HCT116 (cell line): ENCODE measurements around the gene MSI2.

Experiments
- EZH2phosphoT487 ChIP-seq: fragments of 200-600 bp; IDR thresholded peaks from 2 replicates; pipeline ENCODE4 v1.6.1; 2018; ENCODE audit warnings: antibody characterized with exemption, borderline replicate concordance
- POLR2AphosphoS5 ChIP-seq: IDR thresholded peaks from 2 replicates; pipeline ENCODE4 v1.6.1; 2011; ENCODE audit warnings: mild to moderate bottlenecking, low read depth, low read length, moderate library complexity
- REST ChIP-seq: IDR thresholded peaks from 2 replicates; pipeline ENCODE4 v1.6.1; 2012; ENCODE audit warnings: low read depth
- ZFX ChIP-seq: fragments of 450-650 bp; IDR thresholded peaks from 2 replicates; pipeline ENCODE4 v1.6.1; 2017
- TF ChIP-seq, protein P1 (sequence below), 3 experiments: fragments of 200-600 bp in 1 of 3; sonication (generic) in 1 of 3; IDR thresholded peaks in 2 of 3; conservative IDR thresholded peaks in 1 of 3; 2 replicates each; pipeline ENCODE4 v1.5.1; 2012 to 2017; ENCODE audit warnings: low read depth in 2 of 3, low read length in 2 of 3, antibody characterized with exemption in 1 of 3, borderline replicate concordance in 1 of 3, control low read depth in 1 of 3, mild to moderate bottlenecking in 1 of 3, mixed read lengths in 1 of 3, mixed run types in 1 of 3, moderate library complexity in 1 of 3; ENCODE audit not compliant: insufficient read depth in 1 of 3
- TF ChIP-seq, protein P2 (sequence below): IDR thresholded peaks from 2 replicates; pipeline ENCODE4 v1.6.1; 2012

GRCh38 chr17:57639381-57639780 is 383.1 kb downstream of the MSI2 start:
- no peak for TF ChIP-seq REST
- TF ChIP-seq, protein P1, sequence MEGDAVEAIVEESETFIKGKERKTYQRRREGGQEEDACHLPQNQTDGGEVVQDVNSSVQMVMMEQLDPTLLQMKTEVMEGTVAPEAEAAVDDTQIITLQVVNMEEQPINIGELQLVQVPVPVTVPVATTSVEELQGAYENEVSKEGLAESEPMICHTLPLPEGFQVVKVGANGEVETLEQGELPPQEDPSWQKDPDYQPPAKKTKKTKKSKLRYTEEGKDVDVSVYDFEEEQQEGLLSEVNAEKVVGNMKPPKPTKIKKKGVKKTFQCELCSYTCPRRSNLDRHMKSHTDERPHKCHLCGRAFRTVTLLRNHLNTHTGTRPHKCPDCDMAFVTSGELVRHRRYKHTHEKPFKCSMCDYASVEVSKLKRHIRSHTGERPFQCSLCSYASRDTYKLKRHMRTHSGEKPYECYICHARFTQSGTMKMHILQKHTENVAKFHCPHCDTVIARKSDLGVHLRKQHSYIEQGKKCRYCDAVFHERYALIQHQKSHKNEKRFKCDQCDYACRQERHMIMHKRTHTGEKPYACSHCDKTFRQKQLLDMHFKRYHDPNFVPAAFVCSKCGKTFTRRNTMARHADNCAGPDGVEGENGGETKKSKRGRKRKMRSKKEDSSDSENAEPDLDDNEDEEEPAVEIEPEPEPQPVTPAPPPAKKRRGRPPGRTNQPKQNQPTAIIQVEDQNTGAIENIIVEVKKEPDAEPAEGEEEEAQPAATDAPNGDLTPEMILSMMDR (IDR thresholded peaks at IDR 0.05 in 2 of 3, conservative IDR thresholded peaks at IDR 0.05 in 1 of 3; ENCODE audit: borderline replicate concordance in 1 of 3, insufficient read depth in 1 of 3, low read depth in 2 of 3, low read length in 2 of 3): no peak
- TF ChIP-seq ZFX: 0 out of 2 replicates have a peak, but pooled peaks have one; percentile 5
- TF ChIP-seq POLR2AphosphoS5: no peak
- no peak for TF ChIP-seq EZH2phosphoT487
- TF ChIP-seq, protein P2, sequence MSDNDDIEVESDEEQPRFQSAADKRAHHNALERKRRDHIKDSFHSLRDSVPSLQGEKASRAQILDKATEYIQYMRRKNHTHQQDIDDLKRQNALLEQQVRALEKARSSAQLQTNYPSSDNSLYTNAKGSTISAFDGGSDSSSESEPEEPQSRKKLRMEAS: no peak
